GM21390 (cell line): ENCODE data around the gene ADAMTS7.
A peak's percentile ranks its signal among the peaks of the same experiment; 100 is the strongest.
"Not testable (repeated sequence)": the region's sequence is repeated elsewhere in the genome, so short reads cannot be mapped to it uniquely, and the experiment has no call there.

ENCODE experiments used
- ATAC-seq: cut with Tn5 transposase; IDR thresholded peaks from one replicate; pipeline ENCODE4 v1.9.1; 2021; ENCODE audit not compliant: unreplicated experiment

The ADAMTS7 gene

DNA sequence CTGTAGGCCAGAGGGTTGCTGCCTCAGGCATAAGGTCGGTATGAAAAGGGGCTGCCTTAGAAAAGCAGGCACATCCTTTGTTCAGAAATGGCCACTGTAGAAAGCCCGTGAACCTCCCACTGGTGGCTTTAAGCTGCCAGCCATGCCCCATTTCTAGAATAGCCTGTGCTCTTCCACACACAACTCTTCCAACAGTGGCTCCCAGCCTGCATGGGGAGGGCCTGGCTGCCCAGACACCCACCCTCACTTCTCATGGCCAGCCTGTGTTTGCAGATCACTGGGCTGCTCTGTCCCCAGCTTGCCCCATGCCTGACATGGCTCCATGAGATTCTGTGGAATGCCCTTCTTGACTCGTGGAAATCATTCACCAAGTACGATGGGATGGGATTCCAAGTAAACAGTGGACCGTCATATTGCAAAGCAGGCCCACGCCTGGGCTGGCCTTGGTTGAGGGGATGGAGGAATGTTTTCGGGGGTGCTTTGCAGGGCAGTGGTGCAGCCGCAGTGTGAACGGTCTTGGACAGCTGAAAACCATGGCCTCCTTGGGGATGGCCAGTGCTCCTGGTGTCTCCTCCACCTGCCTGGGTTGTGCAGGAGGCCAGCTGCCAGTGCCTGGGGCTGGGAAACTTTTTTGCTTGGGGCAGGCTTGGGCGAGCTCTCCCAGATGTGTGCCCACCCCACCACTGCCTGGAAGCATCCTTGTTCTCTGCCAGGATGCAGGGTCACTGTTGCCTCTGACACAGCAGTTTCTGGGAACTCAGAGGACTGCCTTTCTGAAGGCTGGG lies 57.3 kb downstream of the ADAMTS7 start:
- ATAC-seq, result not testable (repeated sequence)

- ATAC-seq, result not testable (repeated sequence)
Observed at GRCh38 chr15:78753359-78753659, 58.0 kb downstream of the ADAMTS7 start.

GRCh38 chr15:78752492-78753358 lies 58.5 kb downstream of the ADAMTS7 start:
- ATAC-seq, result no peak

DNA sequence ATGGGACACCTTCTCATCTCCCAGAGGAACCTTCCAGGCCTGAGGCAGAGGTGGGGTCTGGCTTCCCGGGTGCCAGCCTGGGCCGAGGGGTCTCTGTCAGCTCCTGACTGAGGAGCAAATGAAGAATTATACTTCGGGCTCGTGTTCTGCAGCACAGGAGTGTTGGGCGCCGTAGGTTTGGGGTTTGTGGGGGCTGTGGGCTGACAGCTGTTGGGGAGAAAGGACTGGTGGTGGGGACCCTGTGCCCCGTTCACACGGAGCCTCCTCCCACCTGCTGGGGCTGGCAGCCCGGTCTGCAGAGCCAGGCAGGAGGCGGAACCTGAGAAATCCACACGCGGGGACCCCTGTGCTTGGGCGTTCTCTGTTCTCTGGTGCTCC lies 59.7 kb downstream of the ADAMTS7 start:
- no peak for ATAC-seq

- peak; percentile 89 for ATAC-seq
Observed at GRCh38 chr15:78750974-78751601, 60.2 kb downstream of the ADAMTS7 start.

- ATAC-seq, result no peak
Observed at GRCh38 chr15:78750566-78750965, 60.7 kb downstream of the ADAMTS7 start.

- ATAC-seq, result no peak
Observed at GRCh38 chr15:78749831-78750230, 61.4 kb downstream of the ADAMTS7 start.

DNA sequence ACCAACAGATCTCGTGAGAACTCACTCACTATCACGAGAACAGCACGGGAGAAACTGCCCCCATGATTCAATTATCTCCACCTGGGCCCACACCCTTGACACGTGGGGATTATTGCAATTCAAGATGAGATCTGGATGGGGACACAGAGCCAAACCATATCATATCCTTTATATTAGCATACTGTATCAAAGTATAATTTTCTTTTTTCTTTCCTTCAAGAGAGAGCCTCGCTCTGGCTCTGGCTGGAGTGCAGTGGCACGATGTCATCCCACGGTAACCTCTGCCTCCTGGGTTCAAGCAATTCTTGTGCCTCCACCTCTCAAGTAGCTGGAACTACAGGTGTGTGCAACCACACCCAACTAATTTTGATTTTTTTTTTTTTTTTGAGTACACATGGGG lies 63.4 kb downstream of the ADAMTS7 start:
- not testable (repeated sequence) for ATAC-seq

DNA sequence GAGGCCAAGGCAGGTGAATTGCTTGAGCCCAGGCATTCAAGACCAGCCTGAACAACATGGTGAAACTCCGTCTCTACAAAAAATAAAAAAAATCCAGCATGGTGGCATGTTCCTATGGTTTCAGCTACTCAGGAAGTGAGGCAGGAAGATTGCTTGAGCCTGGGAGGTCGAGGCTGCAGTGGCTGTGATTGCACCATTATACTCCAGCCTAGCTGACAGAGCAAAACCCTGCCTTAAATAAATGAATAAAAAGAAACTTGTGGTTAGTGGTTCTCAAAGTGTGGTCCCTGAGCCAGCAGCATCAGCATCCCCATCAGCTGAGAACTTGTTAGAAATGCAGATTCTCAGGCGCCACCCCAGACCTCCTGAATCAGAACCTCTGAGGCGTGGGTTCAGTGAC lies 69.6 kb downstream of the ADAMTS7 start:
- ATAC-seq, result not testable (repeated sequence)

DNA sequence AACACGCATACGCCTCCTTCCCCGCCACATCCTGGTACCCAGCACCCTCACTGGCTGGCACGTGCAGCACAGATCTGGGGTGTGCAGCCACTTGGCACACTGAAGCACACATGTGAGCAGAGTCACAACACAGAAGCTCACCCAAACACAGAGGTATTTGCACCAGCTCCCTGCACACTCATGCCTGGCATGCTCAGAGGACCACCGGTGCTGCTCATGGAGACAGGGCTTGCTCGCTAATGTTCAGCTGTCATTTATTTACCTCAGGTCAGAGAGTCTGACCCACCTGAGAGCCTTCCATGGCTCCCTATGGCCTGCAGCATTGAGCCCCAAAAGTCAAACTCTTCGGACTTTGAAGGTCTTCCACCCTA lies 70.4 kb downstream of the ADAMTS7 start:
- no peak for ATAC-seq

DNA sequence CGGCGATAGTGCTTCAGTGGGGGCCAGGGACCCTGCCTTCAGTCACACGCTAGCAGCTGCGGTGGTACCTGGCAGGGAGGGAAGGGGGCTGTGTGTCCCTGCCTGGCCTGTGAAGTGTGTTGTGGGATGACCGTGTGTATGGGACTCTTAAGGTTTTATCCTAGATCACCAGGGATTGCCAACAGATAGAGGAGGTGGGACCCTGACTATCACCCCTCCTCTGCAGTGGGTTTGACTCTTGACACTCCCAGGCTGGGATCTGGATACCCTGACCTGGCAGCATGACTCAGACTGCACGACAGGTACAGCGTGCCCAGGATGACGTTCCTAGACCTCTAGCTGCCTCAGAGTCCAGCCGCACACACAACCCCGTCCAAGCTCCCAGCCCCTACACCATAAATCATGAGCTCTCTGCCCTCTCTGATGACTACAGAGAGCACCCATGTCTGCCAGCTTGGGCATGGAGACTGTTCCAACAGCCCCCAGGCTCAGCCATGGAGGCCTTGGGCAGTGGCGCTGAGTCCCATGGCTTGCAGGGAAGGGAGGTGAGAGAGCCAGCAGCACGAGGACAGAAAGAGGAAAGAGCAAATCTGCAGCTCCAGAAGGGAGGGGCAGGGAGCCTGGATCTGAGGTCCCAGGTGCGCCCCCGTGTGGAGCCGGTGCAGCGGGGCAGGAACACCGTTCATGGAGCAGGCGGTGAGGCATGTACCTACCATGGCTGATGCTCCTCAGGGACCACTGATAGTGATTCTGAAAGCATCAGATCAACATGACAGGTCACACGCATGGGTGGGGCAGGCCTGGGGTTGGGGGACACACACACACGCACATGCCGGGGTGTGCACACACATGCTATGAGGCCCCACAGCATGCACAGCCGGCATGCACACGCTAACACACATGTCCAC lies 71.0 kb downstream of the ADAMTS7 start:
- no peak for ATAC-seq

GRCh38 chr15:78739206-78739605 lies 72.1 kb downstream of the ADAMTS7 start:
- ATAC-seq, result no peak

- ATAC-seq, result not testable (repeated sequence)
Observed at GRCh38 chr15:78737931-78738558, 73.2 kb downstream of the ADAMTS7 start.

GRCh38 chr15:78737187-78737820 lies 74.0 kb downstream of the ADAMTS7 start:
- ATAC-seq, result no peak

DNA sequence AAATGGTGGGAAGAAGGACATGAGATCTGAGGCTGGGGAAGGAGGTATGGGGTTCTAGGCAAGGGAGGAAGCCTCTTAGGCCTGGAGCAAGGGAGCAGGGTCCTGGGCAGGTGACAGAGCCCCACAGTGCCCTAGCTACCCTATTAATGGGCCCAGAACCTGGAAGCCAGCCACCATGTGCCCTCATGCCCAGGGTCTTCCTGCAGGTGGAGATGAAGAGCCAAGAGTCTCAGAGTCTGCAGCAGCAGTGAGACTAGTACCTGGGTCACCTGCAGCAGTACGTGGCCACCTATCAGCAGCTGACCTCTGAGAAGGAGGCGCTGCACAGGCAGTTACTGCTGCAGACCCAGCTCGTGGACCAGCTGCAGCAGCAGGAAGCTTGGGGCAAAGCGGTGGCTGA lies 75.0 kb downstream of the ADAMTS7 start:
- ATAC-seq, result not testable (repeated sequence)

GRCh38 chr15:78734451-78735064 lies 76.7 kb downstream of the ADAMTS7 start:
- no peak for ATAC-seq

DNA sequence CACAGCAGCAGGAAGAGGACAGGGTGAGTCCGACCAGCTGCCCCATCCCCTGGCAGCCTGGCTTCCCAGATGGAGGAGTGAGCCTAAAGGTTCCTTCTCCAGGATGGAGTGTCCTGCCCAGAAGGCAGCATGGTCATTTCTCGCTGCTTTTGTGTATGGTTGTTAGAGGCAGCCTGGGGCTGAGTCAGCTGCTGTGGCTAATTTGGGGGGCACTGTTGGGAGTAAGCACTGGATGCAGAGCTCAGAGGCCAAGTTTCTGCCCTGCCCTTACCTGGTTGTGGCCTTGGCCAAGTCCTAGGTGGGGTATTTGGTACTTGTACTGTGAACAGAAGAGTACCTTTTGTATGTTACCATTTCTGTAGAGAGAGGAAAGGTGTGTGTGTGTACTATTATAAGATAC lies 78.6 kb downstream of the ADAMTS7 start:
- no peak for ATAC-seq

GRCh38 chr15:78730955-78731354 lies 80.3 kb downstream of the ADAMTS7 start:
- no peak for ATAC-seq

DNA sequence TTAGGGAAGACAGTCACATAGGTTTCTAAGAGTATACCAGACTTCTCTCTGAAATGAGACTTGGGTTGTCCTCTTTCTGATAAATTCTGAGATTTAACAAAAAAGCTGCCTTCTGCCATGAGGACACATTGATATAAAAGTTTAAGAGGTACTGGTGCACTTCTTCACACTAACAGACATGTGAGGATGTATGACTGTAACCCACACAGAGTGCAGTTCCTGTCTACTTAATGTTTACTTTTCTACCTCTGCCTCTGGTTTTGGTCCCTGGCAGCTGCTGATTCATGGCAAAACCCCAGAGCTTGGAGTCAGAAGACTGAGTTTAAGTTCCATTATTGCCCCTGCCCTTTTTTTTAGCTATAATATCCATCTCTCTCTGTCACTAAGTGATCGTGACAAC lies 82.8 kb downstream of the ADAMTS7 start:
- not testable (repeated sequence) for ATAC-seq
